BJ (cell line): ENCODE measurements around the gene FHL1. TPM values are rescaled to one million over a fixed set of nuclear protein-coding genes. Genes with fewer than 3 reads are reported as not detected.

Experiments used
- CTCF ChIA-PET: fragments of 350-600 bp; formaldehyde crosslinking; extraction: SDS; loops from one replicate; lab custom pipeline; 2021; ENCODE audit warnings: antibody characterized with exemption, inconsistent platforms; lab: Yijun Ruan, JAX
- POLR2A ChIA-PET: fragments of 300-600 bp; sonication (Branson Sonifier 250); formaldehyde crosslinking; extraction: SDS; loops from one replicate; lab custom pipeline; 2021; ENCODE audit warnings: antibody characterized with exemption; lab: Charles Lee
- DNase-seq: peaks from one replicate; pipeline ENCODE4 v3.0.0-alpha.2; 2011; ENCODE audit warnings: low read depth
- H3K27me3 ChIP-seq: 2 replicates; pipeline ENCODE4 v1.6.0; 2011; ENCODE audit warnings: low read length; ENCODE audit not compliant: control insufficient read depth, insufficient read depth
- H3K36me3 ChIP-seq: 2 replicates; pipeline ENCODE4 v1.5.1; 2011; ENCODE audit warnings: low read length; ENCODE audit not compliant: control insufficient read depth, insufficient read depth
- H3K4me3 ChIP-seq: 2 replicates; pipeline ENCODE4 v1.5.1; 2011; ENCODE audit warnings: low read depth, mild to moderate bottlenecking, control low read depth, low read length
- polyA plus RNA-seq: library from polyadenylated mRNA; depleted of rRNA; stranded (reverse); fragments of >200 nt; gene quantifications from 2 replicates; pipeline ENCODE4 v1.2.3, GENCODE V29; 2011
- TF ChIP-seq, protein P1 (sequence below): IDR thresholded peaks from 2 replicates; pipeline ENCODE4 v1.5.1; 2011; ENCODE audit warnings: low read depth, mild to moderate bottlenecking, control low read depth, inconsistent platforms, low read length, moderate library complexity; ENCODE audit not compliant: insufficient read depth

The FHL1 gene
- polyA plus RNA-seq, 1 experiment = 1,251 TPM

- ChIA-PET POLR2A (no interaction called here), CTCF (interaction anchor here (0.8 to 1.4 kb wide), 2 partner anchors 9 to 129 kb away, joined by 3 to 5 read pairs; no protein-coding TSS in a partner anchor)
- TF ChIP-seq, protein P1, sequence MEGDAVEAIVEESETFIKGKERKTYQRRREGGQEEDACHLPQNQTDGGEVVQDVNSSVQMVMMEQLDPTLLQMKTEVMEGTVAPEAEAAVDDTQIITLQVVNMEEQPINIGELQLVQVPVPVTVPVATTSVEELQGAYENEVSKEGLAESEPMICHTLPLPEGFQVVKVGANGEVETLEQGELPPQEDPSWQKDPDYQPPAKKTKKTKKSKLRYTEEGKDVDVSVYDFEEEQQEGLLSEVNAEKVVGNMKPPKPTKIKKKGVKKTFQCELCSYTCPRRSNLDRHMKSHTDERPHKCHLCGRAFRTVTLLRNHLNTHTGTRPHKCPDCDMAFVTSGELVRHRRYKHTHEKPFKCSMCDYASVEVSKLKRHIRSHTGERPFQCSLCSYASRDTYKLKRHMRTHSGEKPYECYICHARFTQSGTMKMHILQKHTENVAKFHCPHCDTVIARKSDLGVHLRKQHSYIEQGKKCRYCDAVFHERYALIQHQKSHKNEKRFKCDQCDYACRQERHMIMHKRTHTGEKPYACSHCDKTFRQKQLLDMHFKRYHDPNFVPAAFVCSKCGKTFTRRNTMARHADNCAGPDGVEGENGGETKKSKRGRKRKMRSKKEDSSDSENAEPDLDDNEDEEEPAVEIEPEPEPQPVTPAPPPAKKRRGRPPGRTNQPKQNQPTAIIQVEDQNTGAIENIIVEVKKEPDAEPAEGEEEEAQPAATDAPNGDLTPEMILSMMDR = no peak
- Histone ChIP-seq H3K36me3 (no peaks in the 10 kb centered on the region), H3K27me3 (no peaks in the 10 kb centered on the region), H3K4me3 (no peak overlapping the region)
- DNase-seq = no peak
Observed at GRCh38 chrX:136157187-136157586, 9.9 kb downstream of the FHL1 start.

GRCh38 chrX:136158685-136159084 lies 11.4 kb downstream of the FHL1 start:
- DNase-seq = no peak
- CTCF ChIA-PET = interaction anchor here (0.6 kb wide), 1 partner anchor 550 kb away, joined by 4 read pairs; no protein-coding TSS in a partner anchor

DNA sequence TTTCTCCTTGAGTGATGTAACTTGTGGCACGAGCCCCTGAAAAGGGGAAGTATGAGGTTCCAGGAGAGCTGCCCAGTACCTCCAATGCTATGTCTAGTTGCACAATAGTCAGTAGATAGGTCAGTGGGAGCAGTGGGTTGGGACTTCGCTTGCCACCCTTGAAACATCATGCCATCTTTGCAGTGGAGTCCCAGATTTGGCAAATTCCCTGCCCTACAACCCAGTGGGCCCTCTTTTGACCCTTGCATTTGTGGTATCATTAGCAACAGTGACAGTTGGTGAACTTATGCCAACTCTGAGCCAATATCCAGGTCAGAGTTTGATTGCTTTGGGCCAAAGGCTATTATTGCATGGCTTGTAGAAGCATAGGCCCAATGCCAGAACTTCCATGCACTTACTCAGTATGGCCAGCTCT lies 12.3 kb downstream of the FHL1 start:
- Histone ChIP-seq H3K27me3 (no peaks in the 10 kb centered on the region), H3K4me3 (no peak overlapping the region), H3K36me3 (no peaks in the 10 kb centered on the region)
- DNase-seq = no peak
- ChIA-PET CTCF (interaction anchor here (0.6 to 0.9 kb wide), 2 partner anchors 130 to 549 kb away, joined by 3 to 4 read pairs; no protein-coding TSS in a partner anchor), POLR2A (no interaction called here)
- TF ChIP-seq, protein P1 = no peak

More at GRCh38 chrX:136158685-136159084, 11.4 kb downstream of the FHL1 start:
- H3K36me3 ChIP-seq = no peaks in the 10 kb centered on the region
- POLR2A ChIA-PET = no interaction called here
- no peak overlapping the region for H3K4me3 ChIP-seq
- H3K27me3 ChIP-seq = no peaks in the 10 kb centered on the region
- TF ChIP-seq, protein P1 = no peak

DNA sequence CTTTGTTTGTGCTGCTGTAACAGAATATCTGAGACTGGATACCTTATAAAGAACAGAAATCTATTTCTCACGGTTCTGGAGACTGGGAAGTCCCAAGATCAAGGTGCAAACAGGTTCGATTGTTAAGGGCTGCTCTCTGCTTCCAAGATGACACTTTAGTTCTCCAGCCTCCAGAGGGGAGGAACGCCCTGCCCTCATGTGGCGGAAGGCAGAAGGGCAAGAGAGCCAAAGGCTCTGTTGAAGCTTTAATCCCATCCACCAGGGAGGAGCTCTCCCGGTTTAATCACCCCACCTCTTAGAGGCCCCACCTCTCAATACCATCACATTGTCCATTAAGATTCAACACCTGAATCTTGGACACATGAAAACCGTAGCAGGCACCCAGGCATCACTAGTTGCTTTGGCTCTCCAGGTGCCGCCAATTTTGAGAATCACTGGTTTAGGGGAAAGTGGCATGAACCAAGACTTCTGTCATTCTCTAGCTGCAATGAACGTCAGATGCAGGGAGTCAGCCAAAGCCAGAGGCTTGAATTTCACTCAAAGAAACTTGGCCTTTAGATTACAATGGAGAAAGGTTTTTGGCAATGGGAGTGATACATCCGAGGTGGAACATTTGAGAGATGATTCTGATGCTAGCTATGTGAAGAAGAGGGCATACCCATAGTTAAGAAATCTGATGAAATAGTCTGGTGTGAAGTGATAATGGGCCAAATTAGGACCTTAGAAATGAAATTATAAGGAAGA lies 15.7 kb downstream of the FHL1 start:
- Histone ChIP-seq H3K27me3 (no peaks in the 10 kb centered on the region), H3K36me3 (no peaks in the 10 kb centered on the region), H3K4me3 (no peak overlapping the region)
- no peak for DNase-seq
- ChIA-PET CTCF (interaction anchor here (0.7 to 5.0 kb wide), 16 partner anchors 9 to 532 kb away, joined by 3 to 114 read pairs (median 4); no protein-coding TSS in a partner anchor), POLR2A (interaction anchor here (1.3 kb wide), 1 partner anchor 135 kb away, joined by 4 read pairs; no protein-coding TSS in a partner anchor)
- TF ChIP-seq, protein P1 = peak; percentile 78

DNA sequence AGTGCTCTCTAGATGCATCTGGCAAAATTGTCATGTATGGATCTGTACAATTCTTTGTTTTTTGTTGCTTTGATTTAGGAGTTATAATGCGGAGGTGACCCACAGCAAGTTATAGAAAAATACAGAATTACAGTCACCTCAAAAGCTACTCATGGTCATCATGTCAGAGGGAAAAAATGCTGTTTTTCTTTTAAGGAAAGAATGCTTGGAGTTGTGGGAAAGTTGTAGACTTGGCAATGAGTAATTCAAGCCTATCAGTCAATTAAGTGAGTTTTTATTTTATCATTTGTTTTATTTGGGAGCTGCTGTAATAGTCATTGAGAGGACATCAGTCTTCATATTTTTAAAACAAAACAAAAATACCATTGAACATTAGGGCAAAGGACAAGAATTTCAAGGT lies 16.4 kb downstream of the FHL1 start:
- H3K36me3 ChIP-seq = no peaks in the 10 kb centered on the region
- POLR2A ChIA-PET = no interaction called here
- no peak for DNase-seq
- no peak overlapping the region for H3K4me3 ChIP-seq
- CTCF ChIA-PET = interaction anchor here (0.9 to 5.0 kb wide), 11 partner anchors 9 to 177 kb away, joined by 3 to 114 read pairs (median 3); no protein-coding TSS in a partner anchor
- TF ChIP-seq, protein P1 = no peak
- H3K27me3 ChIP-seq = no peaks in the 10 kb centered on the region
